GM18498 (cell line): ENCODE results near the gene CDC42BPB.

Experiments used
- ATAC-seq: cut with Tn5 transposase; IDR thresholded peaks from one replicate; pipeline ENCODE4 v1.9.1; 2021; ENCODE audit warnings: mild to moderate bottlenecking, moderate library complexity; ENCODE audit not compliant: unreplicated experiment

Gene CDC42BPB

DNA sequence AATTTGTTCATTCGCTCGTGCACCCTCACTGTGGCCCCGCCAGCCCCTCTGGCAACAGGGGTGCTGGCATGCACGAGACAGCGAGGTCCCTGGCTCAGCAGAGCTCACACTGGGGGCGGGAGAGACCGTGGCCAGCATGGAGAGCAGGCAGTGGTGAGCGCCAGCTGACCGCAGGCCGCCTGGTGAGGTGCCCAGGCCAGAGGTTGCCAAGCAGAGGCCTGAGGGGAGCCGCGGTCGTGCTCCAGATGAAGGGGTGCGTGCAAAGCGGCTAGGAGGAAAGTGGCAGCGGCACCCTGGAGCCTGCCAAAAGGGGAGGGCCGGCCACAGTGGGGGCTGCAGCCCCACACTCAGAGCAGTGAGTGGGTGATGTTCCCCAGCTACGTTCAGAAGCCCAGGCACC lies 56.1 kb downstream of the CDC42BPB start:
- no peak for ATAC-seq

DNA sequence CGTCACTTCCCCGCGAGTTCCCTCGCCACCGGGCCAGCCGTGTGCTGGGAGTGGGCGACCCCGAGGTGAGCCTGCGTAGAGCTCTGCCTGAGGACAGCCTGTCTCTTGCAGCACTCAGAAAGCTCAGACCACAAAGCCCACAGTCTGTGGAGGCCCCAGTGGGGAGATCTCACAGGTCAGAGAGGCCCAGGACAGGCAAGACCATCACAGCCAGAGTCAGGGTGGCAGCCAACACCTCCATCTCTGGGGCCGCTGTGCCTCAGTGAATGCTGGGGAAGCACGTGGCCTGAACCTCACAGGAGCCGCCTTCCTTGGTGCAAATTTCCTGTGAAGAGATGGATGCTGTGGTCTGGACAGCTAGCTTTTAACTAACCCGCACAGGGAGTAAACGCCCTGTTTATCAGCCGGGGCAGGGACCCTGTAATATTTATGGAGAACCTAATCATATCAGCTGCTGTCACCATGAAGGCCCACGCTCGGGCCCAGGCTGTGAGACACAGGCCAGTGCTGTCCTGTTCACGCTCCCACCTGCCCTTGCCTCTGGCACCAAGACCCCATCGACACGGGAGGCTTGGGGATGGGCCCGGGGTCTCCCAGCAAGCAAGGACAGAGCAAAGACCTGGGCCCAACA lies 56.9 kb downstream of the CDC42BPB start:
- ATAC-seq = no peak

DNA sequence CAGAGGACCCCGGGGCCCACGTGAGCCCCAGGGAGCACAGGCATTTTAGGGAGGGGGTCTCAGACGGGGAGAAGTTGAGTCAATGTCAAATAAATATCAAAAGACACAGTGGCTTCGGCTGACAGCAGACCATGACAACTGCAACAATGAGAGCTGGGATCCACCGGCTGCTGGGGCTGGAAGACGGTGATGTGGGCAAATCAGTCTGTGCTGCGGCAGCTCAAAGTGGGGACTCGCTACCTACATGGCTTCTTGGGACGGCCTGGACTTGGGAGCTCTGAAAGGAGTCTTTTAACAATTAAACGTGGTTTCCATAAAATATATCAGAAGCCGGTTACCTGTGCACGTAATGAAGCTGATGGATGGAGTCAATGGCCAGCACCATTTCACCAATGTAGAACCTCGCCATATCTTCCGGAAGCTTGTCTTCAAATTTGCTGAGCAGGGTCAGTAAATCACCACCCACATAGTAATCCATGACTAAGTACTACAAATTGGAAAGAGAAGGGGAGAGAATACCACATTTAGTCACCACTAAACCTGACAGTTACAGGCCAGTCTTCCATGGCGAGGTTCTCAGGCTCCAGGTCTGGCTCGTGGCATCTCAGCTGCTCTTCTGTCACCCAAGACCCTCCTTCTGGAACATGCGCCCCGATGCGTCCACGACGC lies 58.0 kb downstream of the CDC42BPB start:
- ATAC-seq = no peak

DNA sequence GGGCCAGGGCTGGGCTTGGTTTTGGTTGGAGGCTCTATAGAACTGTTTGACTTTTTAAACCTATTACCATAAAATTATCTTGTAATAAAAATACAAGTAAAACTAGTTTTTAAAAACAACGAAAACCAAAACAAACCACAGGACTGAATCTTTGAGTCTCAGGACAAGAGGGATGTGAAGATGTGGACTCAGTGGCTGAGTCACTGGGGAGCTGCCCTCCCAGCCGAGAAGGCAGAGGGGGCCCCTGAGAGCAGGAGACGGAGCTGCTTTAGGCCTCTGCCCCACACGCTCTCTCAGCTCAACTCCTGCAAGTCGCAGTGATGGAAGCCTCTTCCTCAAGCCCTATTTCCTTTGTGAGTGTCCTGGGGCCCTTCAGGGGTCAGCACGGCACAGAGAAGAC lies 59.0 kb downstream of the CDC42BPB start:
- ATAC-seq = no peak

DNA sequence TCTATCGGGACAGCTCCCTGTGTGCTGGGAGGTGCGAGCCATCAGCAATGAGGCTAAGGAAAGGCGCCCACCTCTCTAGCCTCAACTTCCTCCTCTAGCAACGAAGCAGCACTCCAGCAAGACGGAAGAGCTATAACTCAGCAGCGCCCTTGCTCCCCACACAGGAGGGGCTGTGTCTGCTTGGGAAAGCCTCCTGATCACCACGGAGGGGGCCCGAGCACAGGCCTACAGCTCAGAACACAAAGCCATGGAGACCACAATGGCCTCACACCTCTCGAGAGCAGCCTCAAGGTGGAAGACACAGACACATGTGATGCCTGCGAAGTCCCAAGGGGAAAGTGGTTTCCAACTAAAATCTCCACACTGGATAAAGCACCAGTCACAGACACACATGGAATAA lies 60.4 kb downstream of the CDC42BPB start:
- no peak for ATAC-seq

DNA sequence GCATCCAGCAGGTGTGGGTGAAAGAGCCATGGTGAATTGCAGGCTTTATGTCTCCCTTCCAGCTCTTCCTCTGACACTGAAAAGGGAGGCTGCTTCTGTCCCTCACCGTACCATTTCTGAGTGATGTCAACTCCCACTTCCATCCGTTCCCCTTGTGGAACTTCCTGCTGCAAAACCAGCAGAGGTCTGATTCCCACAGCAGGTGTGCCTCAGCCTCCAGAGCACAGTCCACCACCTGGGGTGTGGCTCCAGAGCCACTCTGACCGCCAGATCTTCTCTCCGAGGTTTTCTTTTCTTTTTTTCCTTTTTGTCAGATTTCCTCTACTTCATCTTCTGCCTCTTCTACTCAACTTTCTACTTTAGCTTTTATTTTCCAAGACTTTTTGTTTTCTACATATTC lies 62.7 kb downstream of the CDC42BPB start:
- no peak for ATAC-seq

DNA sequence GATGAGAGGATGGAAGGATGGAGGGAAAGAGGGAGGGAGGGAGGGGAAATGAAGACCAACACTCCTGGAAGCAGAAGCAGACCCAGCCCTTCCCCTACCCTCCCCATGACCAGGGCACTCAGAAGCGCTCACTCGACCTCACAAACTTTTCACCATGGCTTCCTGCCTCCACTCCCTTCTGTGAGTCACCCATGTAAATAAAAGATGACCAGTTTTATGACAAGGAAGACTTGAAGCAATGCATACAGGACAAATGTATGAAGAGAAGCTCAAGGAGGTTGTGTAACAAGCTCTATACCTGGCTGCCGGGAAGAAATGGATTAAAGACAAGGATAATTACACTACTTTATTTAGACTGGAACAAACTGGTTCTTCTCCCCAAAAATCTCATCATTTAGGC lies 63.8 kb downstream of the CDC42BPB start:
- no peak for ATAC-seq

DNA sequence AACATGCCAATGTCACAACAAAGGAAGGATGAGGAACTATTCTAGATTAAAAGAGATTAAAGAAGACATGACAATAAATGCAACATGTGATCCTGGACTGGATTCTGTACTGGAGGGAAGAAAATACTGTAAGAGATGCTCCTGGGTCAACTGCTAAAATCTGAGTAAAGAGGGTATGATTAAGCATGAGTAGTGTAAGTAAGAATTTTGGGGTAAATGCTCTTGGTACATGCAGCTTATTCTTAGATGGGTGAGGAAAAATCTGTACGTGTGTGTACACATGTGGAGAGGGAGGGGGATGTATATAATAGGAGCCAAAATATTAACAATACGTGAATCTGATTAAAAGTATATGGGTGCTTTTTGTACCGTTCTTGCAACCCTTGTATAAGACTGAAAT lies 66.0 kb downstream of the CDC42BPB start:
- ATAC-seq = no peak

DNA sequence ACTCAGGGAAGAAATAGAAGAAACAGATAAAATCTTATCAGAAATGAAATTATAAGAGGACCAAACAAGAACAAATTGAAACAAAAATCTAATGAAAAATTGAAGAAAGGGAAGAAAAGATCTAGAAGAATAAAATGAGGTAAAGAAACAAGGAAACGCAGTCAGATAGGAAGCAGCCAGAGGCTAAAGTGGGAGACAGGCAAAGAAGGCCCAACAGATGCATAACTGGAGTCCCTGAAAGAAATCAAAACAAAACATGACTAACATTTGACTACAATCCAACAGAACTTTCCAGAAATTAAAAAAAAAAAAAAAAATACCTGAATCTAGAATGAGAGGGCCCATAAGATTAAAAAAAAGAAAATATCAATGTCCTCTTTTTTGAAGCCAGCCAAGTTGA lies 69.3 kb downstream of the CDC42BPB start:
- no peak for ATAC-seq

DNA sequence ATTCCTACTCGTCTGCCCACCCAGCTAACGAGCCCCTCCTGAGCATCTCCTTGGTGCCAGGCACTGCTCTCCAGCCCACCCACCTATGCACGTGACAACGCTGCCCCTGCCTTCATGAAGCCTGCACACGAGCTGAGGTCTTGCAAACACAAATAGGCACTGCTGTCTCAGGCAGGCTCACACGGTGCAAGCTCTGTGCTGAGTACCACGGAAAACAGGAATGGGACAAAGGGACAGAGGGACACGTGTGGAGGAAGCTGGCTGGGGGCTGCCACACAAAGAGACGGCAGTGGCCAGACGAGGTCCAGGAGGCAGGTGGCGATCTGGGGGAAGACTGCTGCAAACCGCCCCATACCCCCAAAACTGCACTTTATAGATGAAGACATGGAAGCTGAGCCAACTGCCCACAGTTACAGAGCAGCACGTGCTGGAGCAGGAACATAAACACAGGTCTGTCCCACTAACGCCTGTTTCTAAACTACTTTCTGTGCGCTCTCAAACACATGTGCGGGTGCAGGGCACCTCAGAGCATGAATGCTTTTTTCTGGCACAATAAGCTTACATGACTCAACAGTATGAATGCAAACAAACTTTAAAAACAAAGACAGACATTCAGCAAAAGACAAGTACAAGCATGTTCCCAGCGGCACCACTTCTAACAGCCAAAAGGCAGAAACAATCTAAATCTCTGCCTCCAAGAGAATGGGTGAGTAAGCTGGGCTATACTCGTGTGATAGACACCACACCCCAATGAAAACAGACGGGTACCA lies 70.4 kb downstream of the CDC42BPB start:
- no peak for ATAC-seq

DNA sequence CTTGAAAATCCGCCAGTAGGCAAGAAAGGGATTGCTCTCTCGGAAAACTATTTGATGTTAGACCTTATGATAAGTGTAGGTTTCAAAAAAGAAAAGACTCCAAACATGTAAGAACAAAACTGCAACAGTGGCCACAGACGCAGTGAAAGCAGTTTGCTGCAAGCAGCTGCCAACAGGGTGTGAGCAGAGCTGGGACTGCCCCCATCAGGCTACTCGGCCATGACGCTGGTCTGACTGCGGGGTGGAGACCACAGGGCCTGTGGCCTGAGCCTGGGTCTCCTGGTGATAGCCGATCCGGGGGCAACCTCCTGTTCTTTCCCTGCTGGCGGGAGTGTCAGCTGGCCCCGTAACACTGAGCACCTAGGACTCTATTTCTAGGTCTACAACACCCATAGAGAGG lies 71.7 kb downstream of the CDC42BPB start:
- ATAC-seq = peak; percentile 64

DNA sequence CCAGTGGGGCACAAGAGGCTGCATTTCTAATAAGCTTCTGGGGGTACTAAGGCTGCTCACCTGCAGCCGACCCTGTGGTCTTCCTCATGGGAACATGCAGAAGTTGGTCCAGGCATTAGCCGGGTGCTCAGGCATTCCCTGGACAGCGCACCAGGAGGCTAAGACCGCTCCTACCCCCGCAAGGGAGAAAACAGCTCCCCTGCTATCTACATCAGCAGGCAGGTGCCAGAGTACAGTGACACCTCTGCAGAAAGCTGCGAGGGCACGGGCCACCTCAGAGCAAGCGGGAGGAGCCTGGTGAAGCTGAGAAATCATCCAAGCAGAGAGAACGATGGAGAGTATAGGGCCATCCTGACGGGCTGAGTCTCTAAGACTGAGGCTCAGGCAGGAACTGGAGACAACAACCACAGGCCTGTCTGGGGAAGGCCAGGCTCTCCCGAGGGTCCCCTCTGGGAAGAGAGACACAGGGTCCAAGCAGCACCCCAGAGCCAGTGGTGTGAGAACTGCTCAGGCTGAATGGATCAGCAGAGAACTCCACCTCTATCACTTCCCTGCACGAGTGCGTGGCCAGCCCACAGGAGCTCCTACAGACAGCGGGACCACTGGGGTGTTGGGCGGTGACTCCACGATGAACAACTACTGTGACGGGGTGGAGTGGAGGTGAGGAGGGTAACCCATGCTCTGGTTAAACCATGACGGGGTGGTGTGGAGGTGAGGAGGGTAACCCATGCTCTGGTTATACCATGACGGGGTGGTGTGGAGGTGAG lies 72.8 kb downstream of the CDC42BPB start:
- ATAC-seq = no peak

DNA sequence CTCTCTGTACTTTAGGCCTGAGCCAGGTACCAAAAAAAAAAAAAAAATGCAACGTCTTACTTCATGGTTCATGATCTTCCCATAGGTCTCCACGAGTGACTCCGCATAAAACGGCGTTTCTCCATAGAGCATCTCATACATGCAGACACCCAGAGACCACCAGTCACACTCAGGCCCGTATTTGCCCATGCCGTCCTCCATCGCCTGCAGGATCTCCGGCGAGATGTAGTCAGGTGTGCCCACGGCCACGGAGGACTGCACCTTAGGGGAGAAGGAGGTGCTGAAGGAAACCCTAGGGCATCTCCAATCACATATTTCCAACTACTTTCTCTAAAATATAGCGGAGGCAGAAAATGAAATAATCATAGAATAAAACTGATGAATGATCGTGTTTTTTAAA lies 73.9 kb downstream of the CDC42BPB start:
- ATAC-seq = no peak

DNA sequence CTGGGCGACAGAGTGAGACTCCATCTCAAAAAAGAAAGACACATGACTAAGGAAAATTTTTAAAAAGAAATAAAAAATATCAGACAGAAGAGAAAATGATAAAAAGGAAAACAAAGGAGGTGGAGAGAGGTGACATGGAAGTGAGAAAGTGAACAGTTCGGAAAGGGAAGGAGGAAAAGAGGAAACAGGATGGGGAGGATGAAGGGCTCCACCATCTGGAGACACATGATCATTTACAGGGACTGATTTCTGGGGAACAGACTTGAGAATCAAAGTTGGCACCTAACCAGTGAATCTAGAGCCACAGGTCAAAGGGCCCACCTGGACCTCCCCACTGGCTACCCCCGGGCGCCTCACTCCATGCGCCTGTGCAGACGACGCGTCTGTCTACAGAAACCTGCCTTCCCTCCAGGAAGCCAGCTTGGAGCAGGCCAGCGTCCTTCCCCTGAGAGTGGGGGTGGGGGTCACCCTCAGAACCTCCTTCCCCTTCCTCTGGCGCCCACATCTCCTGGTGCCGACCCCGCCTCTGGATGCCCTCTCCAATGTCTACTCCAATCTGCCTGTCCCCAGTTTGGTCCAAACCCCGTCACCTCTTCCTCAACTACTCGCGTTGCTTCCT lies 74.4 kb downstream of the CDC42BPB start:
- no peak for ATAC-seq

DNA sequence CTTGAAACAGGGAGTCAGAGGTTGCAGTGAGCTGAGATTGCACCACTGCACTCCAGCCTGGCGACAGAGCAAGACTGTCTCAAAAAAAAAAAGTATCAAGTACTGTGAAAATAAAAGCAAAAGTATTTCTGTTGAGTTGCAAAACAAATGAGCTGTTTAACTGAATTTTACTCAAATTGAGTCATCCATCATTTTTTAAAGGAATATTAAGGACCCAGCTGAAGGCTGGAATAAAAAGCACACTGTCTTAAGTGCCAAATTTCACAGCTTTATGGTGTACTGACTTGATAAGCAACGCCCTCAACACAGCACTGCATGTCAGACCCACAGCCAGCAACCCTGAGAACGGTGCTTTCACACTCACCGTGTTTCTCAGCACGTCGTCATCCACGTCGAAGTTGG lies 76.9 kb downstream of the CDC42BPB start:
- ATAC-seq = no peak

DNA sequence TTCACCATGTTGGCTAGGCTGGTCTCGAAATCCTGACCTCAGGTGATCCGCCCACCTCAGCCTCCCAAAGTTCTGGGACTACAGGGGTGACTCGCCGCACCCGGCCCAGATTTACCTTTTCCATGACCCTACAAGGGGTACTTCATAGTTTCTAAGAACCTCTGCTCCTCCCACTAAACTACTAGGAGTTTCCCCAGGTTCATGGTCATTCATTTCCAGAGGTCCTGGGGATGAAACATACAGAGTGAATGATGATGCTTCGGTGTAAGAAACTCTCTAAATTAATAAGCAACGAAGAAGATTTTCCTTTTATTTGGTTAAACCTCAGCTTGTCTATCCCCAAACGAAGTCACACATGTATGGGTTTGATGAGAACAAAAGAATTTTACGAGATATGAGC lies 77.9 kb downstream of the CDC42BPB start:
- ATAC-seq = no peak

DNA sequence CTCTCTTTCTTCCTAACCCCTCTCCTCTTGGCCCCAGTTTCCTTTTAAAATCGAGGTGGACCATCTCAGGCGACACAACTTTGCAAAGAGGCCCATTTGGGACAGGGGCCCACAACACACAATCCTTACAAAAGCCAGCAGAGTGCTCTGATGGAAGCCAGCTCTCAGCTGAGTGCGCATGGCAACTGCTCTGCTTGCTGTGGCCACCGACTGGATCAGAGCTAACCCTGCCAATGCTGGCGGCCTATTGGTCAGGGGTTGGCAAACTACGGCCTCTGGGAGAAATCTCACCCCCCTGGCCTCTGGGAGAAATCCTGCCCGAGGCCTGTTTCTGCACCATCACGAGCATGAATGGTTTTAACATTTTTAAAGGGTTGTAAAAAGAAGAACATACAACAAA lies 79.9 kb downstream of the CDC42BPB start:
- no peak for ATAC-seq

DNA sequence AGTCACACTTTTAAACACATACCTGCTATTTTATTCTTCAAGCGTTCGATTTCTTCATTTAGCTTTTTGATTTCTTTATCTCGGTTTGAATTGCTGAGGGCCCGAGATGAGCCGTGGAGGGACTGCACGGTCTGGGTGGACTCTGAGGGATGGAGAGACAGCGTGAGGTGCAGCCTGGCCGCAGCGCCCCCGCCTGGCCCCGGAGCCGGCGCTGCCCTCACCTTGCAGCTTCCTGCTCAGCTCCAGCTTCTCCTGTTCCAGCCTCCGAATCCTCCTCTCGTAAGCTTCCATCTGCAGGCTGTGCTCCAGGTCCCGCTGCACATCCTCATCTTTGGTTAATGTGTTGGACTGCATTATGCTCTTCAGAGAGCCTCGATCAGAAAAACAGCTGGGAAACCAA lies 81.7 kb downstream of the CDC42BPB start:
- ATAC-seq = no peak

DNA sequence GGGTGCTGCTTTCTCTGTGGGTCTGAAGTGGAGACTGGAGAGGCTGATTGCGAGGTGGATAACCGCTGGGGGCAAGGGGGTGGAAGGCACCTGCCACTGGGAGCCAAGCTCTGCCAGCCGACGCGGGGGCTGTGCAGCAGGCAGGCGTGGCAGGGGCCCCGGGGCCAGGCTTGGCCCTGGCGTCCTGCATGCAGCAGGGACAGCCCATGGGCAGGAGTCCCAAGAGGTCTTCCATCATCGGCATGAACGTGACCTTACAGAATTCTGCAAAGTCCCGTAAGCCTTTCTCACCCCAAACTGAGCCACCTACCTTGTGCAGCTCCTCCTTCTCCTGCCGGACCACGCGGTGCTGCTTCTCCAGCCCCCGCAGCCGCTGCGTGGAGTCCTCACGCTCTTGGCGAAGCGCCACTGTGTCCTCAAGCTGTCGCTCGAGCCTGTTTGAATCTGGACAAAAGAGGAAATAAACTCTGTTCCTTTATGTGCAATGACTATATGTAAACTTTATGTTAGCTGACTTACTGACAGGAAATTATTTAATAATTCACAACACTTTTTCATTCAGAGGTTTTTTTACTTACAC lies 83.6 kb downstream of the CDC42BPB start:
- no peak for ATAC-seq

DNA sequence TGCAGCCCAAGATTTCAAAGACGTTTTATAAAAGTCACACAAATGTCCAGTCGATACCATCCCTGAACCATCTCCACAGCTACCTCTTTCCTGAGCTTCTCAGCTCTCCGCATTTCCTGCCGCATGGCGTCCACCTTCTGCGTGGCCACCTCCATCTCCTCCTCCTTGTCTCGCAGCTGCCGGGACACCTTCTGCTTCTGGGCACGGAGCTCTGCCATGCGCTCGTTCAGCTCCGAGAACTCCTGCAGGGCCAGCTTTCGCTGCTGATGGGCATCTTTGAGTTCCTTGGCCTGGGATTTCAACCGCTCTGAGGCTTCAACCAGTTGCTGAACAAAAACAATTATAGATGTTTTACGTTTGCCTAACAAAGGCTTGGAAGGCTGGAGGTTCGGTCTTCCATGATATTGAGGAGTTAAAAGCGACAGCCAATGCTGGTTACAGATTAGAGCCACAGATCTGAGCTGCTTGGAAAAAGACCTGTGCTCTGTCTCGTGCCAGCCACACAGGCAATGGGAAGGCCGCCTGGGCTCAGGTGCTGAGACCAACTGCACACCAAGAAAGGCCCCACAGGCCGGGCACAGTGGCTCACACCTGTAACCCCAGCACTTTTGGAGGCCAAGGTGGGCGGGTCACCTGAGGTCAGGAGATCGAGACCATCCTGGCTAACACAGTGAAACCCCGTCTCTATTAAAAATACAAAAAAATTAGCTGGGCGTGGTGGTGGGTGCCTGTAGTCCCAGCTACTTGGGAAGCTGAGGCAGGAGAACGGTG lies 85.3 kb downstream of the CDC42BPB start:
- ATAC-seq = no peak
